MV-4-11 (cell line): ENCODE data around the gene PCDH11Y.
"Not testable (repeated sequence)": the region's sequence is repeated elsewhere in the genome, so short reads cannot be mapped to it uniquely, and the experiment has no call there.

Experiments
- DNase-seq: peaks from one replicate; lab custom pipeline; 2025; lab: John Stamatoyannopoulos, UW

Gene PCDH11Y, protein sequence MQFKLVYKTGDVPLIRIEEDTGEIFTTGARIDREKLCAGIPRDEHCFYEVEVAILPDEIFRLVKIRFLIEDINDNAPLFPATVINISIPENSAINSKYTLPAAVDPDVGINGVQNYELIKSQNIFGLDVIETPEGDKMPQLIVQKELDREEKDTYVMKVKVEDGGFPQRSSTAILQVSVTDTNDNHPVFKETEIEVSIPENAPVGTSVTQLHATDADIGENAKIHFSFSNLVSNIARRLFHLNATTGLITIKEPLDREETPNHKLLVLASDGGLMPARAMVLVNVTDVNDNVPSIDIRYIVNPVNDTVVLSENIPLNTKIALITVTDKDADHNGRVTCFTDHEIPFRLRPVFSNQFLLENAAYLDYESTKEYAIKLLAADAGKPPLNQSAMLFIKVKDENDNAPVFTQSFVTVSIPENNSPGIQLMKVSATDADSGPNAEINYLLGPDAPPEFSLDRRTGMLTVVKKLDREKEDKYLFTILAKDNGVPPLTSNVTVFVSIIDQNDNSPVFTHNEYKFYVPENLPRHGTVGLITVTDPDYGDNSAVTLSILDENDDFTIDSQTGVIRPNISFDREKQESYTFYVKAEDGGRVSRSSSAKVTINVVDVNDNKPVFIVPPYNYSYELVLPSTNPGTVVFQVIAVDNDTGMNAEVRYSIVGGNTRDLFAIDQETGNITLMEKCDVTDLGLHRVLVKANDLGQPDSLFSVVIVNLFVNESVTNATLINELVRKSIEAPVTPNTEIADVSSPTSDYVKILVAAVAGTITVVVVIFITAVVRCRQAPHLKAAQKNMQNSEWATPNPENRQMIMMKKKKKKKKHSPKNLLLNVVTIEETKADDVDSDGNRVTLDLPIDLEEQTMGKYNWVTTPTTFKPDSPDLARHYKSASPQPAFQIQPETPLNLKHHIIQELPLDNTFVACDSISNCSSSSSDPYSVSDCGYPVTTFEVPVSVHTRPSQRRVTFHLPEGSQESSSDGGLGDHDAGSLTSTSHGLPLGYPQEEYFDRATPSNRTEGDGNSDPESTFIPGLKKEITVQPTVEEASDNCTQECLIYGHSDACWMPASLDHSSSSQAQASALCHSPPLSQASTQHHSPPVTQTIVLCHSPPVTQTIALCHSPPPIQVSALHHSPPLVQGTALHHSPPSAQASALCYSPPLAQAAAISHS (N-terminal part only)

DNA sequence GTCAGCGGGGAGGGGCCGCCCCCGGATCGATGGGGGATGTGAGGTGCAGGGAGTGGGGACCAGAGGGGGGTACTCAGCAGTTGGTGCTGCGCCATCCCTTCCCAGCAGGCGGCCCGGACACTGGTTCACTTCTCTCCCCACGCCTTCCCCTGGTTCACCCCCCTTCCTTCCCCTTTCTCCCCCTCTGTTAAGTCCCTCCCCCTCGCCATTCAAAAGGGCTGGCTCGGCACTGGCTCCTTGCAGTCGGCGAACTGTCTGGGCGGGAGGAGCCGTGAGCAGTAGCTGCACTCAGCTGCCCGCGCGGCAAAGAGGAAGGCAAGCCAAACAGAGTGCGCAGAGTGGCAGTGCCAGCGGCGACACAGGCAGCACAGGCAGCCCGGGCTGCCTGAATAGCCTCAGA is at the start of gene PCDH11Y:
Gene PCDH11Y (plus strand): TSS at position 240 of the 400 bp plus-strand sequence. CDS start 56,804 bp downstream, outside the sequence.
- DNase-seq, result not testable (repeated sequence)

DNA sequence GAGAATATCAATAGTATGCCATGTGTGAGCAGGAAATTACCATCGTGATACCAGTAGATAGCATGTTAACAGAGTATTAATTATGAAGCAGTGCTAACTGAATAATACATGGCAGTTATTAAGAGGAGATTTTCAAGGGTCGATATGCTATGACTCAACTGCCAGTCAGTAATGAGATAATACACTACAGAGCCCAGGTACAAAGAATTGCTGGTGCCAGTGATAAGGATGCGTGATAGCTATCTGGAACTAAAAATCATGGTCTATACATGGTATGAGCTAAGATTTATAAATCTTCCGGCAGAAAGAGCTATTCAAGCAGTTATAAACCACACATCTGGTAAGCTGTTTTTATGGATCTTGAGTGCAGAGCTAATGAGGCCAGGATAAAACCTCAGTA is 32.2 kb upstream of the PCDH11Y start:
- not testable (repeated sequence) for DNase-seq

DNA sequence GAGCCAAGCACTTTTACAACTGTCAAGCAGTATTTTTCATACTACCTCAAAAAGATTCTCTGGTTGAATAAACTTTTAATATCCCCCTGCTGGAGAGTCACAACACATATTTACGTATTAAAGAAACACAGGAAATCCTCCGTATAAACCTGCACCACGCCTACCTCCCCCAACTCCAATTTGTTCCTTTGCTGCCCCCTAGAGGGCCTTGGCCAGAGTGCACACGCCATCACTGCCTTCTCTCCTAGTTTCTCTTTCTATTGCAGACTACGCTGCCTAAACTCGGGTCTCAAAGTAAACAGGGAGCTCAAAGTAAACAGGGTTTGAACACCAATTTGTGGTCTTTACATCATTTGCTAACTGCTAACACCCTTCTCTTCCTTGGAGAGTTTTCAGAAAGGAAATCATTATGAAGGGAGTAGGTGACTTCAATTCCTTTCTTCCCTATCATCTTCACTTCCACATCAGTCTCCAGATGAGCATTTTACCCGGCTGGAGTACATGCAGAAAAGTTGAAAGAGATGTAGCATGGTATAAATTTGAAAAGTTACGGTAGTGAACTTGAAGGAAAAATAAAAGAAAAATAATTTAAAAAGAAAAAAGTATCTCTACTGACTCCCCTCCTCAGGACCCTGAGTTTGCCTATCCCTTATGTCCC is 8.2 kb upstream of the PCDH11Y start:
- DNase-seq, result not testable (repeated sequence)

DNA sequence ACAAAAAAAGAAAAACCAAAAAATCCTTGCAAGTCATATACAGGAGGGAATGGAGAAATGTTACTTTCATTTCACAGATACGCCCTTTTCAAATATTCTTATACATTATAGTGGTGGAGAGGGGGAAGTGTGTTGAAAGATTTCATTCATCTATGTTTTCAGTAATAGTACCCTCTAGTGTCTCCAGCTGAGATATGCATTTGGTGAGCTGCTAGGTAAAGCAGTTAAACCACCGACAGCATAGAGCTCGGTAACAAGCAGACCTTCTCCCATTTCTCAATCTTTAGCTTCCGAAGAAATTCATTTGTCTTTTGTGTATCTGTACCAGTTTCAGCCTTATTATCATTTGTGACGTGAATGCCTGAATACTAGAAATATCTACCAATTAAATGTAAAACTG is 5.2 kb upstream of the PCDH11Y start:
- DNase-seq, result not testable (repeated sequence)

DNA sequence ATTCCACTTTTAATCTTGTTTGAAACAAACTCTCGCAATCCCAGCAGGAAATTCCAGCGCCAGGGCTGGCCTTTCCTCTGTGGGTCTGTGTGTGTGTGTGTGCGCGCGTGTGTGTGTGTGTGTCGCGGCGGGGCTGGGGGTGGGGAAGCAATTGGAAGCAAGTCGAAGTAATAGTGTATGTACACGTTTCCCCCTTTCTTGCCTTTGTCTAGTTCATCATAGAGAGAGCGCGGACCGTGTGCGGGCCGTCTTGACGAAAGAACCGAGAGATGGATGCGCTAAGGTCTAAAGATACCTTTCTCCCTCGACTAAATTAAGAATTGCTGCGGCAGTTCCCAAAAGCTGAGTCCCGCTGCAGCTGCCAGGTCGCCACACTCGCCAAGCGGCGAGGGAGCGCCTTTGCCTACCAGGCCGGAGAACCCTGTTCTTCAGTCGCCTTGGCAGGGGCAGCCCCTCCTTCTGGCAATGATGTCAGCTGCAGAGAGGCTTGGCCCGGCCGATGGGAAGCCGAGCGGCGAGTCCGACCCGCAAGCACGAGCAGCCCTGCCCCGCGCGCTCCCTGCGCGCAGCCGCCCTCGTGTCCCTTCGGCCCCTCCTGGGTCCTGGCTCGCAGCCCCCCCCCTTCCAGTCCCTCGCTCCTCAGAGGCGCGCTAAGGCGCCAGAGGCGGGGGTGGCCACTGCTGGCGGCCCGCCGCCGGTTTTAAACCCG is 2.5 kb downstream of the PCDH11Y start:
- not testable (repeated sequence) for DNase-seq

DNA sequence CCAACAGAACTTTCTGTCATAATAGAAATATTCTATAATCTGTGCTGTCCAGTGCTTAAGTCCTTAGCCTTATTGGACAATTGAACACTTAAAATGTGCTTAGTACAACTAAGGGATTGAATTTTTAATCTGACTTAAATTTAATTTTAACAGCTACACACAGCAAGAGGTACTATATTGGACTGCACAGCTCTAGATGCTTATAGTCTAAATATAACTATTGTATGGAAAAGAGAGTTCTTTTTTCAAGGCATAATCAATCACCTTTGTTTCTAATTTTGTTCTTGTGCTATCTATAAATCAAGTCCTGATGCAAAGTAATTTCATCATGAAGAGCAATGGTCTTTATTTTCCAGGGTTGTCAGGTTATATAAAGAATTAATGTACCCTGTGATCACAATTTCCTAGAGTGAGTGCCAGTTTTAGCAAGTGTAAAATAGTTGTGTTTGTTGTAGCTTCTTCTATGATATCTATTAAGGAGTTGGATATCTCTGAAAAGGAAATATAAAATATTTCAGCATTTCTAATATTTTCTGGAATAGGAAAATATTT is 39.0 kb downstream of the PCDH11Y start:
- not testable (repeated sequence) for DNase-seq

DNA sequence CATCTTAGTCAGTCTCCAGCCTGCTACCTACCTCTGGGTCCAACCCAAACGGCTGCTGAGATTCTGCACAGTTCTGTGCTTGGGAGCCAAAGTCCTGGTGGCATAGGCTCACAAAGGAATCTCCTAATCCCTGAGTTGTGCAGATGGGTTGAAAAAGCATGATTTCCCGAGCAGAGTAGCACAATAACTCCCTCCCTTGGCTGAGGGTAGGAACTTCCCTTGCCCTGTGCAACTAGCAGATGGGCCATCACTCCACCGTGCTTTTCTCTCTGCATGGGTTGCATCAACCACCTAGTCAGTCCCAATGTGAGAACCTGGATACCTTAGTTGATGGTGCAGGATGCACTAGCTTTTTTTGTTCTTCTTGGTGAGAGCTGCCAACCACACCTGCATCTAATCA is 82.9 kb downstream of the PCDH11Y start:
- not testable (repeated sequence) for DNase-seq

DNA sequence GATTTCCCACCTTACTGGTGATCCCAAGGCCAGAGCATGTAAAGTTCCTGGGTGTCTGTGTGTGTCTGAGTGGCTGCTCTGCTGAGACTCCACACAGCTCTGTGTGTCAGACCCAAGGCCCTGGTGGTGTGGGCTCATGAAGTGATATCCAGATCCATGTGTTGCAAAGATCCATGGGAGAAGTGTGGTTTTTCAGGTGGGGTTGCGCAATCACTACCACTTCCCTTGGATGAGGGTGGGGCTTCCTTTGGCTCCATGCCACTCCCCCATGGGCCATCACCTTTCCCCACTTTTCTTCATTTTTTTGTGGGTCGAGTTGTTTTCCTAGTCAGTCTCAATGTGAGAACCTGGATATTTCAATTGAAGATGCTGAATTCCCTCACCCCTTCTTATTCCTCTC is 182.9 kb downstream of the PCDH11Y start:
- not testable (repeated sequence) for DNase-seq

DNA sequence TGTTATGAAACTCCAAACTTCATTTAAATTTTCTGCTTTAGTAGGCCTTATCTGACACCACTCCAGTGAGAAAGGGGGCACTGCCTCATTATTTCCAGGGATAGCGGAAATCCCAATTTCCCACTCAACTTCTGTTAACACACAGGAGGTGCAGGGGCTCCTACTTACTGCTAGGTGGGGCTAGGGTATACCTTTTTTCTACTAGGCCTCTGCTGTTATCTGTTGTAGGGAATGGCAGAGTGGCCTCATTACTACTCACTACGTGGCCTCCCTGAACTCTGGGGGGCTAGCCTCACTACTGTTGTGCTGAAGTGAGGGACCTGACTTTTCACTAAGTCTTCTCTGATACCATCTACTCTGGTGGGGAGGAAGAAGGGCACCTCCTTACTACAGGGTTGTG is 215.0 kb downstream of the PCDH11Y start:
- DNase-seq, result not testable (repeated sequence)

DNA sequence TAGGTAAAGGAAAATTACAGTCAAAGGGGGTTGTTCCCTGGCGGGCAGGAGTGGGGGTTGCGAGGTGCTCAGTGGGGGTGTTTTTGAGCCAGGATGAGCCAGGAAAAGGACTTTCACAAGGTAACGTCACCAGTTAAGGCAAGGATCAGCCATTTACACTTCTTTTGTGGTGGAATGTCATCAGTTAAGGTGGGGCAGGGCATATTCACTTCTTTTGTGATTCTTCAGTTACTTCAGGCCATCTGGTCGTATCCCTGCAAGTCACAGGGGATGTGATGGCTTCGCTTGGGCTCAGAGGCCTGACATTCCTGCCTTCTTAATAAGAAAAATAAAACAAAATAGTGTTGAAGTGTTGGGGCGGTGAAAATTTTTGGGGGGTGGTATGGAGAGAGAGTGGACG is 324.8 kb downstream of the PCDH11Y start:
- DNase-seq, result not testable (repeated sequence)

DNA sequence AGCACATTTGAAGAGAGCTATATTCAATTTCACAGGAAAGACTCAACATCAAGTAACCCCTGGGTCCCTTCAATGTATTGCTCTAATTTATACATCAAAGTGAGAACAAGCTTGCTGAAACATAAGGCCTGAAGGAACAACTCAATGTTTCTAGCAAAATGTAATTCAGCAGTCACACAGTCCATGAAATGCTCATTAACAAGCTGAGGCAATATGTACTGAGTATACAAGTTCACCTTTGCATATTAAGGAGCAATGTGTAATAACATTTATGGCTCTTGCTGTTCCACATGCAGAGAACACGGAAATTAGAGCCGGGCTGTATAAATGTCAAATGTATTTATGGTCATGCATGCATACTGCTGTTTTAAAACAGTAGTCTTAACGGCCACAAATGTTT is 342.1 kb downstream of the PCDH11Y start:
- DNase-seq, result not testable (repeated sequence)

DNA sequence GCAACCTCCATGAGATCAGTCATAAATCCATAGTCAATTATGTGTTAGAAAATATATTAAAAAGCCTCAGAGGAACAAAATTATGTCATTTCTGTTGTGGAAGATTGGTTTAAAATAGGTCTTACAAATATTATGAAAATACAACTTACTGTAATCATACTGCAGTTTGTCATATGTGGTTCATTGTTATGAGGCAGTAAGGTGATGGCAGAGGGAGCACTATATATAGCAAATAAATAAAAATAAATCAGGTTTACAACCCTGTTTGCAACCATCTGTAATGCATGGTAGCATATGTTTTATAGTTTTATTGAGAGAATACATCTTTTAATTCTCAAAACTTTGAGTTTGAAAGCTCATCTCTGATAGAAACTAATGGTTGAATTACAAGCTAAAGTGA is 543.6 kb downstream of the PCDH11Y start:
- DNase-seq, result not testable (repeated sequence)

DNA sequence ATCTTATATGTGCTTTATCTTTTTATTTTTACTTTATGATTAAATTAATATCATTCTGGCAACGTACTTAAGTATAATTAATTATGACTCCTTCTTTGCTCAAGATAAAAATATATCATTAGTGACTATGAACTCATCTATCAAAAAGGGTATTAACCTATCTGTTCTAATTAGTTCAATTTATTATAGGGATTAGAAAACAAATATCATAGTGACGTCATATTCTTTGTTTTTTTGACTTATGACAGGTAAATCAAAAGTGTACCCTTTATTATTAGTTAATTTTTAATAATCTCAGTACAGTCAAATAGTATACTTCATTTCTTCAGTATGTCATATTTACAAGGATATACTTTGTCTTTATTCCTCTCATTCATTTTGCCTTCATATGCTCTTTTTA is 638.5 kb downstream of the PCDH11Y start:
- not testable (repeated sequence) for DNase-seq

DNA sequence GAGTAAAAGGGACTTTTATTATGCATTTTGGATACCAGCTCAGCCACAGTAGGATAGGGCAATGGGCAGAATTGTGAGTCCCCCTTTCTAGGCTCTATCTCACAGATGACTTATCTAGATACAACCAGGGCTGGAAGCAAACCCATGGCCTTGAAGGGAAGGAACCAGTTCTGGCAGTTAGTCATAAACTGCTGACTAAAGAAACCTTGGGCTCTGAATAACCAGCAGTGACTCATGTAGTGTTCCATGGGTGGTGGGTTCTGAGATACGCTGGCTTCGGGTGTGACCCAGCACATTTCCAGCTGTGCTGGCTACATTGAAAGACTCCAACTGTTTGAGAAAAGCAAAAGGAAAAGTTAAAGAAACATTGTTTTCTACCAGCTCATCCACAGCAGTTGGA is 679.2 kb downstream of the PCDH11Y start:
- DNase-seq, result not testable (repeated sequence)

DNA sequence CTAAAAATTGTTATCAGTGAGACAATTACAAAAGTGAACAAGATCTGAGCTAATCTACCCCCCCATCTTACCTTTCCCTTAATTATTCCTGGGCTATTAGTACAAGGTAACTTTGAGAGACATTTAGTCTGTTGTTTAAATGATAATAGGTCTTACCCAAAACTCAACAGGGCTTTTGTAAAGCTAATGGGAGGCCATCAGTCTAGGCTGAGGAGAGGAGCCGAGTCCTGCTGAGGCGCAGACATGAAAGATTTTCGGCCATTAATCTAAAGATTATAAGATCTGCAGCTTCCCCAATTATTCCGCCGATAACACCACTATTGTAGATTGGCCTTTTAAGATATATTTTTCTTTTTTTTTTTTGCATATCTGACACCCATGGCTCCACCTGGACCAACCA is 708.6 kb downstream of the PCDH11Y start:
- not testable (repeated sequence) for DNase-seq

DNA sequence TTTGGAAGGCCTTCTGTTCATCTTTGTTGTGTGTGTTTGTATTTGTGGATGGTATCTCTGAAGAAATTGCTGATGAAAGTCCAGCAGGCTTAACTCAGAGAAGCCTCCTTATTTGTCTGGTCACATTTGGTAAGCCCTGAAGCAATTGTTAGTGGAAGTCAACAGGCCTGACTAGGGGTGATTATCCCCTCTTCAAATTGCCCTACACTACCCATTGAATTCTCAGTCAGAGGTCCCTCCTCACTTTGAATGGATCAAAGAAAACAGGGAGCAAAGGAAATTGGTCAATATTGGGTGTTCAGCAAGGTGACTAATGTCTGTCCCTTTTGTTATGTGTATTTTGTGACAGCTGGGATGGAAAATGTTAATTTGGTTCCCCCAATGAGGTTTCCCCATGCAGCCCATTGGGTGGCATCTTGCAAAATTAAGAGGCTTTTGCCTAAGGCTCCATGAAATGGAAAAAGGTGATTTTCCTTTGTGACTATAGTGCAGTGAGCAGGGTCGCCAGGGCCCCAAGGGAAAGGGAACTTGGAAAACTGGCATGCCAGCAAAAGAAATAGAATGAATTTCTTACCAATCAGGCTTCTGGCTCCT is 709.8 kb downstream of the PCDH11Y start:
- DNase-seq, result not testable (repeated sequence)

DNA sequence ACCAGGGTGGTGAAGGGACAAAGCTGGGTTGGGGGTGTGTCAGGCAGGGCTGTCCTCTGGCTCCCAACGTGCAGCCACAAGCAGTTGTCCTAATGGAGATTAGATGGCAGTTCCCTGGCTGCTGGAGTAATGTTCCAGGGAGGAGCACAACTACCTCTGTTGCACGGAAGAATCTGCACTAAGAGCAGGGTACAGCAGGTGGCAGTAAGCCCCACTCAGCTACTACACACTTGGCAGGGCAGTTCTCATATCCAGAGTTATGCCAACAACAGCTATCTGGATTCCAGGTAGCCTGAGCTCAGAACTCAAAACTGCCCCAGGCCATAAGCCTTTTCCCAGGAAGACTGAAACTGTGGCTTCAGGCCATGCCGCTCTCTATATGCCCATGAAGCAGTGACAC is 761.3 kb downstream of the PCDH11Y start:
- DNase-seq, result not testable (repeated sequence)

DNA sequence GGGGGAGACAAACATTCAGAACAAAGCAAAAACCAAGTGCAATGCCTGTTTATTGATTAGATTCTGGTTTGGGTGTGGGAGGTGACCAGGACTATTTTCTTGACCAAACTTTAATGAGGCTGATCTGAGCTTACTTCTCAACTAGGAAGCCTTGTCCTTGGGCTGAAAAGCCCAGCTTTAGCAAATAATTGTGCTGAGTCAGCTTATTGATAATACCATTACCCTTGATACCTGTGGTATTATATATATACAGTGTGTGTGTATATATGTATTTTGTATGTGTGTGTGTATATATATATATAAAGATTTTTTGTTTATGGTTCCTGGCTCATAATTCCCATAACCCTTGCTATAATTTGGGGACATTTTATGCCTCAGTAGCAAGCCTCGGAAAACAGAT is 776.4 kb downstream of the PCDH11Y start:
- not testable (repeated sequence) for DNase-seq
